OCI-LY3 (cell line): ENCODE measurements around the gene FAM177A1.

ENCODE experiments used
- H2AFZ ChIP-seq: fragments of 200-600, 300-600 bp; shearing (Covaris generic); 2 replicates; pipeline ENCODE4 v1.6.0; 2014; ENCODE audit warnings: antibody characterized with exemption, low read depth, low read length
- H3K27ac ChIP-seq: fragments of 200-600, 300-600 bp; sonication (generic); 2 replicates; pipeline ENCODE4 v1.5.1; 2014; ENCODE audit warnings: mild to moderate bottlenecking, low read length, moderate library complexity, mixed read lengths
- H3K27me3 ChIP-seq: fragments of 200-600, 300-600 bp; sonication (generic); 2 replicates; pipeline ENCODE4 v1.6.1; 2014; ENCODE audit warnings: low read depth, low read length, mixed read lengths
- H3K36me3 ChIP-seq: fragments of 200-600, 300-600 bp; sonication (generic); replicated peaks from 2 replicates; pipeline ENCODE3; 2014; ENCODE audit warnings: low read depth, low read length, mixed read lengths
- H3K4me1 ChIP-seq: fragments of 300-600, 200-600 bp; sonication (generic); 2 replicates; pipeline ENCODE4 v1.6.1; 2014; ENCODE audit warnings: low read length, mixed read lengths
- H3K4me2 ChIP-seq: fragments of 200-600, 300-600 bp; sonication (generic); 2 replicates; pipeline ENCODE4 v1.6.1; 2014; ENCODE audit warnings: low read length, mixed read lengths
- H3K4me3 ChIP-seq: fragments of 300-600, 200-600 bp; sonication (generic); 2 replicates; pipeline ENCODE4 v1.5.1; 2014; ENCODE audit warnings: antibody characterized with exemption, mild to moderate bottlenecking, low read length, moderate library complexity
- H3K79me2 ChIP-seq: fragments of 300-600, 200-600 bp; shearing (Covaris generic); 2 replicates; pipeline ENCODE4 v1.6.1; 2014; ENCODE audit warnings: mild to moderate bottlenecking, low read length, mixed read lengths
- H3K9ac ChIP-seq: fragments of 300-600, 200-600 bp; shearing (Covaris generic); 2 replicates; pipeline ENCODE4 v1.6.0; 2014; ENCODE audit warnings: mild to moderate bottlenecking, low read length, moderate library complexity
- H3K9me3 ChIP-seq: fragments of 200-600, 300-600 bp; shearing (Covaris generic); 2 replicates; pipeline ENCODE4 v1.6.1; 2014; ENCODE audit warnings: low read length, mixed read lengths; ENCODE audit not compliant: insufficient read depth
- H4K20me1 ChIP-seq: fragments of 200-600, 300-600 bp; sonication (generic); 2 replicates; pipeline ENCODE4 v1.6.1; 2016; ENCODE audit warnings: low read length, mixed read lengths; ENCODE audit not compliant: insufficient read depth
- CTCF ChIP-seq: fragments of 200-600, 300-600 bp; sonication (generic); IDR thresholded peaks from 2 replicates; pipeline ENCODE4 v1.5.1; 2014; ENCODE audit warnings: antibody characterized with exemption, low read length, low read depth
- EZH2phosphoT487 ChIP-seq: fragments of 200-600 bp; shearing (Covaris generic); IDR thresholded peaks from 2 replicates; pipeline ENCODE4 v1.6.1; 2018; ENCODE audit warnings: antibody characterized with exemption, mixed run types, low read depth

FAM177A1 gene

DNA sequence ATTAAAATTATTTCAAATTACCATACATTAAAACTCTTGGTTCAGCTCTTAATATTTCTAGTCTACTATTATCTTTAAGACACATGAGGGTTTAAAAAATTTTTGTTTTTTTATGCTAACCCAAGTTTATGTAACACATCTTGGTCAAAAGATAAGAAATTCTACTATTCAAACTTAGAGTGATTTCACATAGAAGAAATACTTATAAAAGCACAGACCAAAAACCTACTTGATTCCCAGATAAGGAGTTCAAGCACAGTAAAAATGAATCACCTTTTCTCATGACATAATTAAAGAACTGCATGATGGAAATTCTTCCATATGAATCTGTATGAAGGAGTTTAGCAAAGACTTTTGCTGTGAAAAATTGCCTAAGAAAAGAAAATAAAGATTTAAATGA, 61.8 kb downstream of the FAM177A1 start:
- H3K4me1 ChIP-seq, result no peaks in the 10 kb centered on the region
- no peak overlapping the region for H3K27ac ChIP-seq
- TF ChIP-seq CTCF (no peak), EZH2phosphoT487 (no peak)
- no peak overlapping the region for H3K9ac ChIP-seq
- H3K27me3 ChIP-seq, result no peaks in the 10 kb centered on the region
- H3K4me2 ChIP-seq, result no peak overlapping the region
- no peak overlapping the region for H3K4me3 ChIP-seq
- no peaks in the 10 kb centered on the region for H3K9me3 ChIP-seq
- H3K36me3 ChIP-seq, result peaks cover 30% of the 10 kb centered on the region
- H2AFZ ChIP-seq, result no peak overlapping the region
- no peaks in the 10 kb centered on the region for H3K79me2 ChIP-seq
- no peaks in the 10 kb centered on the region for H4K20me1 ChIP-seq

GRCh38 chr14:35112641-35113040, 66.6 kb downstream of the FAM177A1 start:
- H3K27me3 ChIP-seq, result no peaks in the 10 kb centered on the region

DNA sequence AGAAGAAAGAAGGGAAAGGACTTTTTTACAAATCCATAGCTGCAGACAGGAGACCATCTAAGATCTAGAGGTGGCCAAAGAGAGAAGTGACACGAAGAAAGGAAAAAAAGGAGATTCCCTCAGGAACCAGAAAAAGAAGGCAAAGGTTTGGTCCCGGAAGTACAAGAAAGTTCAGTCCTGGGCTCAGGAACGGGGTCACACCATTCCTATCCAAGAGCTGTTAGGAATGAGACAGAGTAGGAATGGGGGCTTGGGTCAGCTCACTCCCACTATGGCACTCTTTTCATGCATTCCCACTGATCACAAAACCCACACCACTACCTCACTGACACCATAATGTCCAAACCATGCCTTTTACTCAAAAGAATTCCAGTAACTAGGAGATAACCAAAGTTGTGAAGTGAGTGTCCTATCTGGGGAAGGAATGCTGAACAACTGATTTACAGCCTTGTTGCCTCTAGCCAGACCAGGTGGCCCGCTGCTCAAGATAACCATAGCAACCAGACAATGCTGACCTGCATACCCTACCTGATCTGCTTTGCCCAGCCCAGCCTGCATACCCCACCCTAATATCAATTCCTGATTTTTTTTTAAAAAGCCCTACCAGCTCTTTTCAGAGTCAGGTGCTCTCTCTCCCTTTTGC, 67.4 kb downstream of the FAM177A1 start:
- TF ChIP-seq CTCF, result no peak
- no peak for TF ChIP-seq EZH2phosphoT487
- Histone ChIP-seq H2AFZ (no peak overlapping the region), H3K4me1 (no peaks in the 10 kb centered on the region), H3K79me2 (peaks cover 3% of the 10 kb centered on the region; the same call in 1 of the 2 replicates), H3K36me3 (peaks cover 43% of the 10 kb centered on the region), H3K4me3 (no peak overlapping the region), H3K27me3 (no peaks in the 10 kb centered on the region), H3K27ac (no peak overlapping the region), H4K20me1 (no peaks in the 10 kb centered on the region), H3K9me3 (no peaks in the 10 kb centered on the region), H3K4me2 (no peak overlapping the region), H3K9ac (no peak overlapping the region)

More at GRCh38 chr14:35112641-35113040, 66.6 kb downstream of the FAM177A1 start:
- Histone ChIP-seq H3K27ac (no peak overlapping the region), H2AFZ (no peak overlapping the region), H3K4me3 (no peak overlapping the region), H3K36me3 (peaks cover 43% of the 10 kb centered on the region), H3K79me2 (peaks cover 3% of the 10 kb centered on the region; the same call in 1 of the 2 replicates), H3K9ac (no peak overlapping the region), H4K20me1 (no peaks in the 10 kb centered on the region), H3K9me3 (no peaks in the 10 kb centered on the region), H3K4me1 (no peaks in the 10 kb centered on the region), H3K4me2 (no peak overlapping the region)
- TF ChIP-seq EZH2phosphoT487, result no peak
- TF ChIP-seq CTCF, result no peak

GRCh38 chr14:35114036-35114435, 68.0 kb downstream of the FAM177A1 start:
- H2AFZ ChIP-seq, result no peak overlapping the region
- H3K27ac ChIP-seq, result no peak overlapping the region
- peaks cover 43% of the 10 kb centered on the region for H3K36me3 ChIP-seq
- H3K4me2 ChIP-seq, result no peak overlapping the region
- H4K20me1 ChIP-seq, result no peaks in the 10 kb centered on the region
- H3K9me3 ChIP-seq, result no peaks in the 10 kb centered on the region
- peaks cover 3% of the 10 kb centered on the region; the same call in 1 of the 2 replicates for H3K79me2 ChIP-seq
- no peaks in the 10 kb centered on the region for H3K27me3 ChIP-seq
- H3K4me3 ChIP-seq, result no peak overlapping the region
- no peaks in the 10 kb centered on the region for H3K4me1 ChIP-seq
- no peak for TF ChIP-seq EZH2phosphoT487
- TF ChIP-seq CTCF, result no peak
- no peak overlapping the region for H3K9ac ChIP-seq
